HG02870 (cell line): ENCODE results near the gene SLC26A5.
A peak's percentile ranks its signal among the peaks of the same experiment; 100 is the strongest.

Experiments
- ATAC-seq: cut with Tn5 transposase; IDR thresholded peaks from one replicate; pipeline ENCODE4 v1.9.1; 2021; ENCODE audit warnings: mild to moderate bottlenecking, moderate library complexity; ENCODE audit not compliant: unreplicated experiment

SLC26A5 gene

GRCh38 chr7:103348452-103348851, 97.6 kb downstream of the SLC26A5 start:
- ATAC-seq = no peak

- ATAC-seq = peak; percentile 57
These were observed 98.3 kb downstream of the SLC26A5 start, which contains the start of gene PSMC2 for GRCh38 chr7:103347507-103348267. PSMC2 (plus strand) TSS chr7:103347643; CDS start chr7:103347712, 69 bp downstream.

- no peak for ATAC-seq
These were observed 99.6 kb downstream of the SLC26A5 start for GRCh38 chr7:103346396-103346795.

- peak; percentile 70 for ATAC-seq
These were observed 101.4 kb downstream of the SLC26A5 start, which contains the start of gene DNAJC2 for GRCh38 chr7:103344453-103345149. DNAJC2 (minus strand) TSS chr7:103344767; CDS start chr7:103344622, 145 bp downstream.

GRCh38 chr7:103343758-103344452, 102.1 kb downstream of the SLC26A5 start:
- ATAC-seq = peak; percentile 16

- no peak for ATAC-seq
These were observed 102.7 kb downstream of the SLC26A5 start for GRCh38 chr7:103343332-103343731.

GRCh38 chr7:103341466-103341865, 104.5 kb downstream of the SLC26A5 start:
- no peak for ATAC-seq

- ATAC-seq = no peak
These were observed 107.1 kb downstream of the SLC26A5 start for GRCh38 chr7:103338864-103339263.

- ATAC-seq = no peak
These were observed 109.2 kb downstream of the SLC26A5 start for GRCh38 chr7:103336761-103337160.

GRCh38 chr7:103325744-103326143, 120.3 kb downstream of the SLC26A5 start:
- no peak for ATAC-seq
